ENCODE measurements around the gene RBM39.
A peak's percentile ranks its signal among the peaks of the same experiment; 100 is the strongest.

RBM39 gene

DNA sequence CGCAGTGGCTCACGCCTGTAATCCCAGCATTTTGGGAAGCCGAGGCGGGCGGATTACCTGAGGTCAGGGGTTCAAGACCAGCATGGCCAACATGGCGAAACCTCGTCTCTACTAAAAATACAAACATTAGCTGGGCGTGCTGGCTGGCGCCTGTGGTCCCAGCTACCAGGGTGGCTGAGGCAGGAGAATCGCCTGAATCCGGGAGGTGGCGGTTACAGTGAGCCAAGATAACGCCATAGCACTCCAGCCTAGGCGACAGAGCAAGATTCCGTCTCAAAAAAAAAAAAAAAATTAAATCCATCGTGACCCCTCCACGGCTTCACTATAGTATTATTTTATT lies 76.1 kb downstream of the RBM39 start:
- no peak for DNase-seq

DNA sequence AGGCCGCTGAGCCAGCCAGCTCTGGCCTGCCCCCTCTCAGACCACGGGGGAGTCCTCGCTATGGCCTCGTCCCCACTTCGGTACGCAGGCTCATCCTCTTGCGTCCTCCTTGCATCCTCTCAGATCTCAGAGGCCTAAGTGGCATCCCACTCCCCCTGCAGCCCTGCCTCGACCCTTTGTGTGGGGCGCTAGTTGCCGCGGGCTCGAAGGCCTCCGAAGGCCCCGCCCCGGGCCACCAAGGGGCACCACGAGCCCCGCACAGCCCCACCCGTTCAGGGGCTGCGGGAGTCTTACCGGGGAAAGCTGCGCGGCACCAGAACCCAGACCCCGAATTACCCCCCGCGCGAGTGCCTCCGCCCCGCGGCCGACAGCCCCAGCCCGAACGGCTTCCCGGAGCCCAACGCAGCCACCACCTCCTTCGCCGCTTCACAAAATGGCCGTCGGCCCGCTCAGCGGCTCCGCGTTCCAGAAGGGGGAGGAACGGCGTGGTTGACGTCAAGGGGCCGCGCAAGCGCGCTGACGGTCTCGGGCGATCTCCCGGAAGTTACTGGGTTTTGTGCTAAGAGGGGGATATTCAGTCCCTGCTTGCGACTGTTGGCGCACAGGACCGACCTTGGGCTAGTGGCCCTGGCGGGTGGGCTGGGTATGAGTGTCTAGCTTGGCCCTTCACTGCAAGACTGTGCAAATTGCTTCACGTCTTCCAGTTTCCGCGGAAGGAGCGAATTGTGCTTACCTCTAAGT lies 77.4 kb downstream of the RBM39 start, which contains the start of the genes CPNE1 and RBM12:
CPNE1 (minus strand) TSS at position 435 of the 741 bp plus-strand sequence. CDS start 31,977 bp downstream, outside the sequence.
RBM12 (minus strand) TSS at position 435 of the 741 bp plus-strand sequence. CDS start 9,578 bp downstream, outside the sequence.
- DNase-seq: peak; percentile 97

DNA sequence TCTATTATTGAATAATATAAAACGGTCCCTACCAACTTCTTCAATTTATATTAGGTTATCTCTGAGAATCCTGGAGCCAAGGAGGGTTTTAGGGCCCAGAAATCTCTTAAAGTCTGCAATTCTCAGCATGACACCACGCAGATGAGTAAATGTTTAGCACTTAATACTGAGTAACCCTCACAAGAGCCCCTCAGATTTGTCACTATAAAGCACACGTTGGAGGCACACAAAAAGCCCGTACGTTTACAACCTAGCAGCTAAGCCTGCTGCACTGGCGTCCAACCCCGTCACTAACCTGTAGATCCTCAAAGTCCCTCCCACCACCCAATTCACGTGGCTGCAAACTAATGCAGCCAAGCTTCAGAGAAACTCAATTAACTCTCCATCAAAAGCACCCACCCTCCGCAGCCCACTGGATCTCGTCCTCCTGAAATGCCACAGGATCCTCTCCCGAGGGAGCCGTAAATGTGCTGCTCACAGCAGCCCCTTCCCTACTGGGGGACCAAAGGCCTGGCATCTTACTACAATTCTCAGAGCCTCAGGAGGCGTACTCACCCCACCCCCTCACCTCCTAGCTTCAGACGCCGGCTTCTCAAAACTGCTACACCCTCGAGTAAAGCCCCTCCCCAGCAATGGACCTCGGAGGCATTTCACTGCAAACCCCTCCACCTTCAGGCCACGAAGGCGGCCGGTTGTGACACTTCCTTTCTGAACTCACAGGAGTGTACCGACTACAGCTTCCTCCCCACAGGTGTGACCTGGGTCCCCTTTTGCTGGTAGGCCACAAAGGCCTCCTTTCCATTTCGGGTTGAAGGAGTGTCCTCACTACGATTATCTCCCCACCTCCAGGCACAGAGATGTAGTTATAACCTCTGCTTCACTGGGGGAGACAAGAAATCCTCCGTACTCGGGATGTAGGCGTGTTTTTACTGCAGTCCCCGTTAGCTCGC lies 78.3 kb downstream of the RBM39 start:
- peak; percentile 85 for DNase-seq

DNA sequence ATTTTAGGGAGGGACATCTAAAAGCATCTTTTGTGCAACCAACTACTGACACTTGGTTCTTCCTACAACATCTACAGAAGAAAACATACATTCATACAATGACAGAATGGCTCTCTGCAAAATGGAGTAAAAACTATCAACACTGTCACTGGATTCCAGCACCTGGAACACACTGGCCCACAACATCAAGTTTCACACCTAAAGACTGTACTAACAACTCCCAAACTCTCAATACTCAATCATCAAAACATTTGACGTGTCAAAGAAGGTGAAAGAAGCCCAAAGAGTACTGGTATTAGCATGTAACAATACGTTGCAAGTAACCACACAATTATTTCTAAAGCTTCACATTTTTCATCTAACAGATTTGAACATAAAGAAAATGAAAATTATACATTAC lies 79.5 kb downstream of the RBM39 start:
- DNase-seq: no peak

DNA sequence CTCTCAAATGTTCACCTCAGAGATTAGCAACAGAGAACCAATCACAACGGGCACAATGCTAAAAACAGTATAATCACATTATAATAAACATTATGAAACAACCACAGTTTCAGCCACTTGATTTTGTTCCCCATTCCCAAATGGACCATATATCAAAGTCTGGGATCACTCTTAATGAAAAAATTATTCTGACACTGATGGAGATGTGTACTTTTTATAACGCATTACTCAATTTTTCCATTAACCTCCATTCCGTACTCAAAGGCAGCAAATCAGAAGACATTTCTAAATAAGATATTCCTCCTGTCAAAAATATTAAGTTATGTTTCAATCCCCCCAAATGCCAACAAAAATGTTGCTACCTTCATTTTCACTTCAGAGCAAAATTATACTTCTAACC lies 80.2 kb downstream of the RBM39 start:
- no peak for DNase-seq

DNA sequence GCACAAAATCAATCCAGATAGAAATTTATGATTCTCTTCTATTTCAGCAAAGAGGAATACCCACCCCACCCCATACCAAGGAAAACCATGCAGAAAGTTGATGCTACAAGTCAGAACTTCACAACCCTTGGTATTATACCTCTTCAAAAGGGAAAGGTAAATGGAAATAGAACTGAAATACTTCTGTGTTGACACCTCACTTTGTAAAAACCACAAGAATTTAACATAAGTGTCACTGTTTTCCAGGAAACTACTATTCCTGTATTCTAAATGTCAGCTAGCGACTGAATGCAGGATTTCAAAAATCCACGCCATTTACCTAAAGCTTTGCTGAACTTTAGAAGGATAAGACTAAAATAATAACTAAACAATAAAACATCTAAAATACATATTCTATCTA lies 81.0 kb downstream of the RBM39 start:
- no peak for DNase-seq

DNA sequence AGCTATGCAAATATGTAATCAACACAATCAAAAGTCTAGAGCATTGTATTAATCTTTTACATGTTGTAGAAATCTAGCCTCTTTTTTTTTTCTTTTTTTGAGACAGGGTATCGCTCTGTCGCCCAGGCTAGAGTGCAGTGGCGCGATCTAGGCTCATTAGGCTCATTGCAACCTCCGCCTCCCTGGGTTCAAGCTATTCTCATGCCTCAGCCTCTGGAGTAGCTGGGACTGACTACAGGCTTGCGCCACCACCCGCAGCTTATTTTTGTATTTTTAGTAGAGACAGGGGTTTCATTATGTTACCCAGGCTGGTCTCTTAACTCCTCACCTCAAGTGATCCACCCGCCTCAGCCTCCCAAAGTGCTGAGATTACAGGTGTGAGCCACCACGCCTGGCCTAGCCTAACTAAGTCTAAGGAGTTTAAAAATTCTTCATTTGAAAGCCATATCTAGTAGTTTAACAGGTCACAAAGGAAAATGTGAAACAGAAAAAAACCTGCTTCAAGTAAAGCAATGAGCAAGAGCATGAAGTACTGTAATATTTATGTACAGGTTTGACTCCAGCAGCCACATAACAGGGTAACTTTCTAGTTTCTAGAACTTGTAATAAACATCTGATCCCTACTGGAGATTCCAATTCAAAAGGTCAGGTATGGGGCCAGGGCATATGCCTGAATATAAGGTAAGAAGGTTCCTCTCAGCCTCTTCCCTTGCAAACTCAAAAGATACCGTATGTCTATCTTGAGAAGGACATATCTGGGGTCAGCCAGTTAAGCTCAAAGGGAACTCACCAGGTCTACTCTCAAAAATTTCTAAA lies 81.7 kb downstream of the RBM39 start:
- no peak for DNase-seq

DNA sequence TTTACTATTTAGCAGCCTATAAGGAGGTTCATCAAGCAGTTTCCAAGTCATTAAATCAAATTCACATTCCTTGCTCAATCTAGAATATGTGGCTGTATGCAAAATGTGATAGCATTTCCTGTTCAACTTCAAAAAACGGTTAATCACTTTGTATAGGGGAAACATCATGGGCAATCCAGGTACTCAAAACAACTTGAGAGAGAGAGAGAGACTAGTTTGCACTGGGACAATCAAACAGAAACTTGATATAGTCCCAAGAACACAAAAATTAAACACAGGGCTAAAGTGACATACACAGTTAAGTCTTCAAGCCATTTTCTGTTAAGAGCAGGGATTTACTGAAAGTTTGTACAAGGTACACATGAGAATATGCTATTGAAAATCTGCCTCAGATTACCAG lies 84.8 kb downstream of the RBM39 start:
- DNase-seq: no peak

DNA sequence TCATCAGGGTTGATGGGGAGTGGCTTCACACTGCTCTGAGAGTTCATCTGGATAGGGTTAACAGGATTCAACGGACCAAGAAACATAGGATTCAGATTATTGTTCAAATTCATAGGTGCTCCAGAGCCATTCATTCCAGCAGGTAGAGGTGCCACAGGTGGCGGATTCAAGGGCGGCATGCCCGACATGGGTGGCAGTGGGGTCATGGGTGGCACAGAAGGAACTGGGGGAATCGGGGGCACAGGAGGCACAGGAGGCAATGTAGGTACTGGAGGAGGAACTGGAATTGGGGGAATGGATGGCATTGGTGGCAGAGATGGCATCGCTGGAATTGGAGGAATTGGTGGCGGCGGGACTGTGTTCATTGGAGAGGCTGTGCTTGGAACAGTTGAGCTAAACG lies 87.6 kb downstream of the RBM39 start:
- no peak for DNase-seq

DNA sequence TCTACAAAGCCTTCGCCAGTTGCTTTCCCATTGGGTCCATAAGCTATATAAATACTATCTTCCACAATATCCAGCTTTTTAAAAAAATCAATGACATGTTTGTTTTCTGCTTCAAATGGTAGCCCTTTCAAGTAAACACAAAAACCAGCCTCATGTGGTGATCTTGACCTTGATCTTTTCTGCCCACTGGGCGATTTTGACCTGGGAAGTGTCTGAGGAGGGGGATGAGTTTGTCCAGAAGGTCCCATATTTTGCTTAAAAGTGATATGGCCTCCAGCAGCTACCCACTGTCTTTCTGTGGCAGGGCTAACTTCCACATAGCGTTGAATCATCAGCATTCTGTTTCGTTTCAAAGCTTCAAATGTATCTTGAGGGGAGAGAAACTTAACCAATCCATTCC lies 88.2 kb downstream of the RBM39 start:
- DNase-seq: no peak

Data from NCI-H82 (cell line).